Gastrocnemius medialis (tissue), 4 donors: ENCODE measurements around the gene ANKRD13B. TPM values are rescaled to one million over a fixed set of nuclear protein-coding genes. Genes with fewer than 3 reads are reported as not detected.
A peak's percentile ranks its signal among the peaks of the same experiment; 100 is the strongest.

Source experiments
- ATAC-seq, 2 donors: fragments of 150-250 bp; one replicate each; pipeline ENCODE4 v1.9.1; 2016
- DNase-seq, 2 donors: peaks; one replicate each; pipeline ENCODE4 v3.0.0-alpha.2; 2019
- H3K27ac ChIP-seq, 4 donors: fragments of 200-600 bp; sonication (generic); 1 replicate in 1 of 4; 2 replicates in 3 of 4; pipeline ENCODE4 v1.5.1; 2016 to 2018; ENCODE audit warnings: mild to moderate bottlenecking in 2 of 4, moderate library complexity in 1 of 4
- H3K27me3 ChIP-seq, 3 donors: fragments of 200-600 bp; sonication (generic) in 2 of 3; 1 replicate in 1 of 3; 2 replicates in 2 of 3; pipeline versions ENCODE4 v1.5.1 to v1.6.0; 2016 to 2019; ENCODE audit warnings: mild to moderate bottlenecking in 1 of 3, moderate library complexity in 1 of 3
- H3K36me3 ChIP-seq, 2 donors: fragments of 200-600 bp; sonication (generic) in 1 of 2; one replicate each; pipeline ENCODE4 v1.5.1; 2017 to 2018
- H3K4me1 ChIP-seq, 2 donors: fragments of 200-600 bp; sonication (generic) in 1 of 2; one replicate each; pipeline ENCODE4 v1.5.1; 2016 to 2017; ENCODE audit warnings: mild to moderate bottlenecking in 2 of 2
- H3K4me3 ChIP-seq, 4 donors: fragments of 200-600 bp; sonication (generic) in 3 of 4; 1 replicate in 1 of 4; 2 replicates in 3 of 4; pipeline ENCODE4 v1.5.1; 2016 to 2019; ENCODE audit warnings: mild to moderate bottlenecking in 2 of 4
- H3K9me3 ChIP-seq, 3 donors: fragments of 200-600 bp; sonication (generic) in 2 of 3; 1 replicate in 1 of 3; 2 replicates in 2 of 3; pipeline ENCODE4 v1.5.1; 2016 to 2019
- CTCF ChIP-seq, 5 experiments: fragments of 450-650 bp in 3 of 5; fragments of 200-600 bp in 2 of 5; sonication (generic) in 2 of 5; IDR thresholded peaks in 4 of 5; conservative IDR thresholded peaks in 1 of 5; 1 replicate in 4 of 5; 2 replicates in 1 of 5; pipeline ENCODE4 v1.5.1; 2016 to 2019; ENCODE audit warnings: antibody characterized with exemption in 5 of 5, mild to moderate bottlenecking in 3 of 5, moderate library complexity in 3 of 5
- POLR2A ChIP-seq, 2 donors: fragments of 450-650 bp; IDR thresholded peaks; one replicate each; pipeline ENCODE4 v1.6.1; 2017; ENCODE audit warnings: antibody characterized with exemption in 2 of 2, mild to moderate bottlenecking in 2 of 2, moderate library complexity in 2 of 2
- in situ Hi-C, 4 donors: fragments of 200-750 bp; cut with MboI; loops; one replicate each; pipeline versions ENCODE4 v1.15.0 to v1.8.0; 2017; ENCODE audit warnings: low sequenced_read_pairs in 4 of 4
- intact Hi-C: fragments of 100-400 bp; cut with DNase I; formaldehyde crosslinking; loops from one replicate; pipeline ENCODE4 v1.15.1; 2023; ENCODE audit warnings: low total_unique reads
- total RNA-seq, 4 donors: library from RNA; depleted of rRNA; stranded (reverse); fragments of >200 nt; gene quantifications; one replicate each; pipeline versions ENCODE4 v1.1.0 to v1.2.3, GENCODE V29; 2016

Gene ANKRD13B
- total RNA-seq, 4 donors from 2014 or later = 8.2 to 11.5 (median 9.2) TPM

GRCh38 chr17:29573558-29573869 lies 19.4 kb upstream of the ANKRD13B start:
- H3K27me3 ChIP-seq = no peaks in the 10 kb centered on the region
- no peak overlapping the region for H3K27ac ChIP-seq
- peaks cover 12 to 18% of the 10 kb centered on the region in 2 donors for H3K4me1 ChIP-seq
- no peak overlapping the region for H3K4me3 ChIP-seq
- ATAC-seq (no peak), DNase-seq (peak in 1 of 2 donors; percentile 11)
- TF ChIP-seq POLR2A (IDR thresholded peaks at IDR 0.05) = no peak
- no peak for TF ChIP-seq CTCF (IDR thresholded peaks at IDR 0.05 in 4 of 5, conservative IDR thresholded peaks at IDR 0.05 in 1 of 5)
- intact Hi-C loops (no loop called here), in situ Hi-C loops (loop anchor here in 3 of 4 donors (10.0 to 25.0 kb wide), 2 partner anchors 211 to 364 kb away; partner anchors contain the start of genes EFCAB5 (in 1 of the 3) and SSH2 (in 1 of the 3))
- peaks cover 0 to 45% of the 10 kb centered on the region in 2 donors for H3K36me3 ChIP-seq
- no peaks in the 10 kb centered on the region for H3K9me3 ChIP-seq

DNA sequence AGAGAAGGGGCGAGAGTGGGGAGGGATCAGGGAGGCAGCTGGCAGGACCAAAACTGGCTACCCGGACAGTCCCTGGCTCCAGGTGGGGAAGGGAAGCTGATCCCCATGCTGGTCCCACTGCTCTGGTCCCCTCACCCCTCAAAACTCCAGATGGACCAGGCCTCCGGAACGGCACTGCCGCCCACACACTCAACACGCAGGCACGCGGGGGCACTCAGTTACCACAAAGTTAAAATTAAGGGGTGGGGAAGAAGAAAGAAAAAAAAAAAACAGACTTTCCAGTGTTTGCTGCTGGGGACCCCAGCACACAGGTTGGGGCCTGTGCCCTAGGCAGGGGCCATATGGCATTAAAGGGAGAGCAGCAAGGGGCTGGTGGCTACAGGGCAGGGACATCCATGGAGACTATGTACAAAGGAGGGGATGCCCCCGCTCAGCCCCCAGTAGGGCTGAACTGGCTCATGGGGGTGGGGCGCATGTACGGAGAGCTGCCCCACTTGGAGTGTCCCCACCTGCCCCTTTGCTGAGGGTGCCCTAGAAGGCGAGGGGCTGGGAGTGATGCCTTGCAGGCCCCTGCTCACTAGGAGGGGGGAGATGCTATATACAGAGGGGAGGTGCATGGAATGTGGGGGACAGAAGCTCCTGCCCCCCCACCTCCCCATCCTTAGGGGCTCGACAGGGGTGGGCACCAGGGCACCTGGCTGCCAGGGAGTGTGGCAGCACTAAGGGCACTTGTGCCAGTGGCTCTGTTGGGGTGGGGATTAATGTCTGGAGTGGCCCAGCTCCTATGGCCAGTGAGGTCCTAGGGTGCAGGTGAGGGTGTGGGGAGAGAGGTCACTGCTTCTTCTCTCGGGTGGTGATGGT lies 18.8 kb upstream of the ANKRD13B start:
- in situ Hi-C loops = loop anchor here in 3 of 4 donors (10.0 to 25.0 kb wide), 2 partner anchors 211 to 363 kb away; partner anchors contain the start of genes EFCAB5 (in 1 of the 3) and SSH2 (in 1 of the 3)
- Histone ChIP-seq H3K4me3 (no peak overlapping the region), H3K4me1 (peaks cover 12 to 15% of the 10 kb centered on the region in 2 donors), H3K9me3 (no peaks in the 10 kb centered on the region), H3K27ac (no peak overlapping the region), H3K27me3 (no peaks in the 10 kb centered on the region), H3K36me3 (peaks cover 0 to 51% of the 10 kb centered on the region in 2 donors)
- ATAC-seq (no peak), DNase-seq (peak in 1 of 2 donors; percentile 12)
- intact Hi-C loops = no loop called here
- no peak for TF ChIP-seq POLR2A (IDR thresholded peaks at IDR 0.05)
- TF ChIP-seq CTCF (IDR thresholded peaks at IDR 0.05 in 4 of 5, conservative IDR thresholded peaks at IDR 0.05 in 1 of 5) = no peak

DNA sequence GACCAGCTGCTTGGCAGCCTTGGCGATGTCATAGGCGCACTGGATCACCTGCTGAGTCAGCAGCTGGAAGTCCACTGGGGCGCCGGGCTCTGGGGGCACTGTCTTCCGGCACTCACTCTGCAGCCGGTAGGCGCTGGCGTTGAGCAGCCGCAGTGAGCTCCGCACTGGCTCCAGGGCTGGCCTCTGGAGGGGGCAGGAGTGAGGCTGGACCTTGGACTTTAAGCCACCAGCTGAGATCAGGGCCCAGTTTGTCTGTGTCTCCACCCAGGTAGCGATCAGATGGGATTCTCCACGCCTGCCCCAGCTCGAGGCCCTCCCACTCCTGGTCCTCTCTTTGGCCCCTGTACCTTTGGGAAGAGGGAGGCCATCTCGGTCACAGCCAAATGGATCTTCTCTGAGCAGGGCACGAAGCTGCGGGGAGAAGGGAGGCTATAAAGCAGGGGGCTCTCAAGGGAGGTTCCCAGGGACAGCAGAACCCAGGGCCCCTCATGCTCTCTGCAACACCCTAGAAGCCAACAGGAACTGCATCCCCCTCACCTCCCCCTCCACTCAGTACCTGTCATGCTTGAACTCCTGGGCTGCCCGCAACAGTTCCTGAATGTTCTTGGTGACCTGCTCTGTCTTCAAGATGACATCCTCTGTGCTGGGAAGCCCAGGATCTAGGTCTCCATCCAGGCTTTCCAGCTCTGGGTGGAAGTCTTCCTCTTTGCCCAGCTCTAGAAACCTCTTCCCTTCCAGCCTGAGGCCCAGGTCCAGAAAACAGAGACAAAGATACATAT lies 18.0 kb upstream of the ANKRD13B start:
- DNase-seq = peak in 1 of 2 donors; percentile 14
- Histone ChIP-seq H3K27me3 (no peaks in the 10 kb centered on the region), H3K36me3 (peaks cover 0 to 59% of the 10 kb centered on the region in 2 donors), H3K4me3 (no peak overlapping the region), H3K27ac (no peak overlapping the region), H3K4me1 (peaks cover 5 to 7% of the 10 kb centered on the region in 2 donors), H3K9me3 (no peaks in the 10 kb centered on the region)
- intact Hi-C loops = no loop called here
- TF ChIP-seq CTCF (IDR thresholded peaks at IDR 0.05 in 4 of 5, conservative IDR thresholded peaks at IDR 0.05 in 1 of 5) (no peak), POLR2A (IDR thresholded peaks at IDR 0.05) (no peak)
- in situ Hi-C loops = loop anchor here in 3 of 4 donors (10.0 to 25.0 kb wide), 2 partner anchors 210 to 362 kb away; partner anchors contain the start of genes EFCAB5 (in 2 of the 3) and SSH2 (in 2 of the 3)
- ATAC-seq = no peak

GRCh38 chr17:29575511-29576213 lies 17.3 kb upstream of the ANKRD13B start:
- intact Hi-C loops (no loop called here), in situ Hi-C loops (loop anchor here in 2 of 4 donors (10.0 to 25.0 kb wide), 2 partner anchors 209 to 362 kb away; partner anchors contain the start of genes EFCAB5 (in 1 of the 2) and SSH2 (in 1 of the 2))
- Histone ChIP-seq H3K27ac (no peak overlapping the region), H3K36me3 (peaks cover 0 to 62% of the 10 kb centered on the region in 2 donors), H3K4me1 (peaks cover 5 to 7% of the 10 kb centered on the region in 2 donors), H3K4me3 (no peak overlapping the region), H3K27me3 (no peaks in the 10 kb centered on the region), H3K9me3 (no peaks in the 10 kb centered on the region)
- TF ChIP-seq CTCF (IDR thresholded peaks at IDR 0.05 in 4 of 5, conservative IDR thresholded peaks at IDR 0.05 in 1 of 5) (no peak), POLR2A (IDR thresholded peaks at IDR 0.05) (no peak)
- no peak for DNase-seq
- no peak for ATAC-seq
